Measurements from ENCODE around the gene PTCH2. TPM values are rescaled to one million over a fixed set of nuclear protein-coding genes. Genes with fewer than 3 reads are reported as not detected.
"Not testable (repeated sequence)": the region's sequence is repeated elsewhere in the genome, so short reads cannot be mapped to it uniquely, and the experiment has no call there.

PTCH2 gene
- total RNA-seq, 1 experiment from 2014 or later: 0.42 TPM

DNA sequence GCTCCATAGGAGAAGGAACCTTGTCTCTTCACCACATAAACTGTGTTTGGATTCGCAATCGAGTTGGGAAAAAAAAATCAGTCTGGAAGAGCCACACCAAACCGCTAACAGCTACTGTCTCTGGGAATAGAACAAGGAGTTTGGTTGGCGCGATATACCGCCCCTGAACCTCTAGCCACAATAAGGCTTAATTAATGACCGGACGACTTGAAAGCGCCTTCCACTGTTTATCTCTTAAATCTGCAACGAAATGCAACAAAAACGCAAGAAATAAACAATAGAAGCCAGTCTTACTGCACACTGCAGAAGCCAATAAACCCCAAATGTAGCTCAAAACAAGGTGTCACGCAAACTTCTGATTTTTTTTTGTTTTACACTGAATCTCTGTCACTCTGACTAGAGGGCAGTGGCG lies 23.9 kb downstream of the PTCH2 start:
- H3K27me3 ChIP-seq (ENCODE audit: control insufficient read depth, insufficient read depth, low read length): no peaks in the 10 kb centered on the region
- peak overlapping the region; percentile 30 for H3K4me3 ChIP-seq (ENCODE audit: insufficient read depth, low read depth, low read length)
- no peaks in the 10 kb centered on the region for H3K36me3 ChIP-seq (replicated peaks; ENCODE audit: control insufficient read depth, insufficient read depth, low read length)
- DNase-seq: peak; percentile 47

DNA sequence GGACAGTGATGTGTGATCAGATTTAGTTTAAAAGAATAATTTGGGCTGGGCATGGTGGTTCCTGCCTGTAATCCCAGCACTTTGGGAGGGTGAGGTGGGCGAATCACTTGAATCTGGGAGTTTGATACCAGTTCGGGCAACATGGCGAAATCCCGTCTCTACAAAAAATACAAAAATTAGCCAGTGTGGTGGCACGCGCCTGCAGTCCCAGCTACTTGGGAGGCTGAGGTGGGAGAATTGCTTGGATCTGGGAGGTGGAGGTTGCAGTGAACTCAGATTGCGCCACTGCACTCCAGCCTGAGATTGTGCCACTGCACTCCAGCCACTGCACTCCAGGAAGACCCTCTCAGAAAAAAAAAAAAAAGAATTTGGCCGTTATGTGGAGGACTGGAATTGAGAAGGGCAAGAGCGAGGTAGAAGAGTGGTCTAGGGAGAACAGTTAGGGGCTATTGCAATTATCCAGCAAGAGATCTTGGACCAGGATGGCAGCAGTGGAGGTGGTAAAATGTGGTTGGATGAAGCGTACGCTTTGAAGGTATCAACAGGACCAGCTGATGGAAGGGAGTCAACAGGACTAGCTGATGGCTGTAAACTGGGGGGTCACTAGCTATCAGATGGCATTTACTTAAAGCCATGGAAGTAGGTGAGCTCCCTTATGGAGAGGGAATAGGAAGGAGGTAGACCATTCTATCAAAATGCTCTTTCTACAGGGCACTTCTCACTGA lies 25.1 kb downstream of the PTCH2 start:
- DNase-seq: no peak
- no peaks in the 10 kb centered on the region for H3K27me3 ChIP-seq (ENCODE audit: control insufficient read depth, insufficient read depth, low read length)
- H3K36me3 ChIP-seq (replicated peaks; ENCODE audit: control insufficient read depth, insufficient read depth, low read length): no peaks in the 10 kb centered on the region
- no peak overlapping the region for H3K4me3 ChIP-seq (ENCODE audit: insufficient read depth, low read depth, low read length)

DNA sequence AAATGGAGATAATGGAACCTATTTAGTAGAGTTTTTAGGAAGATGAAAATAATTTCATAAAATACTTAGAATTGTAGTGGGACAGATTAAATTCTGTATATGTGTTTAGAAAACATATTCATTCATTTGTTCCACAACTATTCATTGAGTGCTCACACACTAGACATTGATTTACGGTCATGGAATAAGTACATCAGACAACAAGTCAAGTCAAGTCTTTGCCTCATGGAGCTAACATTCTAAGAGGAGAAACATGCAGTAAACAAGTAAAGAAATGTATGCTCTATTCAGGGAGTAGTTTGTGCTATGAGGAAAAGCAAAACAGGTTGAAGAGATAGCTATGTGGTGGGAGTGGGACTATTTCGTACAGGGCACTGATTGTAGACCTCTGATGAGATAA lies 25.7 kb downstream of the PTCH2 start:
- DNase-seq: no peak
- no peaks in the 10 kb centered on the region for H3K36me3 ChIP-seq (replicated peaks; ENCODE audit: control insufficient read depth, insufficient read depth, low read length)
- H3K4me3 ChIP-seq (ENCODE audit: insufficient read depth, low read depth, low read length): no peak overlapping the region
- H3K27me3 ChIP-seq (ENCODE audit: control insufficient read depth, insufficient read depth, low read length): no peaks in the 10 kb centered on the region

DNA sequence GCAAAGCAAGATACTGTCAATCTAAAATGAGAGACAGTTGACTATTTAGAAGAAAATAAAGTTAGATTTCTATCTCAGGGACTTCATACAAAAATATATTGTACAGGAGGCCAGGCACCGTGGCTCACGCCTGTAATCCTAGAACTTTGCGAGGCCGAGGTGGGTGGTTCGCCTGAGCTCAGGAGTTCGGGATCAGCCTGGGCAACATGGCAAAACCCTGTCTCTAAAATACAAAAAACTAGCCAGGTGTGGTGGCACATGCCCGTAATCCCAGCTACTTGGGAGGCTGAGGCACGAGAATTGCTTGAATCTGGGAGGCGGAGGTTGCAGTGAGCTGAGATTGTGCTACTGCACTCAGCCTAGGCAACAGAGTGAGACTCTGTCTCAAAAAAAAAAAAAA lies 27.1 kb downstream of the PTCH2 start:
- not testable (repeated sequence) for H3K4me3 ChIP-seq (ENCODE audit: insufficient read depth, low read depth, low read length); DNase-seq; H3K36me3 ChIP-seq (replicated peaks; ENCODE audit: control insufficient read depth, insufficient read depth, low read length); H3K27me3 ChIP-seq (ENCODE audit: control insufficient read depth, insufficient read depth, low read length)

DNA sequence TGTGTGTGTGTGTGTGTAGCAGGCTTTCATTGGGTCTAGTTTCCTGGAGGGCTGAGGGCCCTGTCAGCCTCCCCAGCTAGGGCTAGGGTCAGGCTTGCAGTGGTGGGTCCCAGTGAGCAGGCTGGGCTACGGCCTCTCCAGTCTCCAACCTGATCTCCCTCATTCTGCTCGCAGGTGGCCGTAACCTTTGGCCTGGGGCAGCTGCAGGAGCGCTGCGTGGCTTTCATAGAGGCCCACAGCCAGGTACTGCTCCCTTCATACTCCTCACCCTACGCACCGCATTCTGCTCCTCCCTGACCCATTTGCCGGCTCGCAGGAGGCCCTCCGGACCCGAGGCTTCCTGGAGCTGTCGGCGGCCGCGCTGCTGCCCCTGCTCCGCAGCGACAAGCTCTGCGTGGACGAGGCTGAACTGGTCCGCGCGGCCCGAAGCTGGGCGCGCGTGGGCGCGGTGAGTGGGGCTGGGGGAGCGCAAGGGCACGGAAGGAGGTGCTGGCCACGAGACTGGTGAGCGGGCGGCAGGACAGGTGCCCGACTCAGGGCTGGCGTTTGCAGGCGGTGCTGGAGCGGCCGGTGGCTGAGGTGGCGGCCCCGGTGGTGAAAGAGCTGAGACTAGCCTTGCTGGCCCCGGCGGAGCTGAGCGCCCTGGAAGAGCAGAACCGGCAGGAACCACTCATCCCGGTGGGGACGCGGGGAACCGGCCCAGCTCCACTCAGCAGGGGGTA lies 30.1 kb downstream of the PTCH2 start:
- peak; percentile 86 for DNase-seq
- H3K4me3 ChIP-seq (ENCODE audit: insufficient read depth, low read depth, low read length): peak overlapping the region; percentile 55; the same call in 1 of the 2 replicates
- H3K27me3 ChIP-seq (ENCODE audit: control insufficient read depth, insufficient read depth, low read length): no peaks in the 10 kb centered on the region; the same call in 1 of the 2 replicates

DNA sequence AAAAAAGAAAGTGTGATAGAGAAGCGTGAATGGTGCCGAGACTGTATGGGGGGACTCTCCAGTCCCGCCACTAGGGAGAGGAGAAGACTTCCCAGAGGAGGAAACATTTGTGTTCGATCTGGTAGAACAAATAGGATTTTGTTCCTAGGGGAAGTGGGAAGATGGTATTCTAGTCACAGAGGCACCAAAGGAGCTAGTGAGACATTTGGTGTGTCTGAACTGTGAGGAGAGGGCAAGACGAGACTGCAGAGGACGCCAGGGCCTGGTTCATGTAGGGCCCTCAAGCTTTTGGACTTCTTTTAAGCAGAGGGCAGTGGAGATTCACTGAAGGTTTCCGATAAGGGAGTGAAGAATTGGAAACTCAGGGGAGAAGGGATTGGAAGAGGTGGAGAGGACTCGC lies 31.8 kb downstream of the PTCH2 start:
- Histone ChIP-seq H3K27me3 (ENCODE audit: control insufficient read depth, insufficient read depth, low read length) (no peaks in the 10 kb centered on the region; the same call in 1 of the 2 replicates), H3K36me3 (replicated peaks; ENCODE audit: control insufficient read depth, insufficient read depth, low read length) (no peaks in the 10 kb centered on the region; the same call in none of the 2 replicates), H3K4me3 (ENCODE audit: insufficient read depth, low read depth, low read length) (no peak overlapping the region)
- DNase-seq: no peak

More for the DNA sequence above, 30.1 kb downstream of the PTCH2 start:
- no peaks in the 10 kb centered on the region; the same call in 1 of the 2 replicates for H3K36me3 ChIP-seq (replicated peaks; ENCODE audit: control insufficient read depth, insufficient read depth, low read length)

DNA sequence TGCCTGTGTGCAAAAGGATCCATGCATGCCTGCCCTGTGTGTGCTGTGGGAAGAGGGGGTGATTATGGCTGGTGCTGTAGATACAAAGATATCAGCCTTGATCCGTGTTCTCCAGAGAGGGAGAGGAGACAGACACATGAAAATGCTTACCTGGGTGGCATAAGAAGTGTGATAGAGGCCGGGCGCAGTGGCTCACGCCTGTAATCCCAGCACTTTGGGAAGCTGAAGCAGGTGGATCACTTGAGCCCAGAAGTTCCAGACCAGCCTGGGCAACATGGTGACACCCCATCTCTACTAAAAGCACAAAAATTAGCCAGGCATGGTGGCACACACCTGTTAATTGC lies 32.3 kb downstream of the PTCH2 start:
- not testable (repeated sequence) for DNase-seq; H3K27me3 ChIP-seq (ENCODE audit: control insufficient read depth, insufficient read depth, low read length); H3K4me3 ChIP-seq (ENCODE audit: insufficient read depth, low read depth, low read length); H3K36me3 ChIP-seq (replicated peaks; ENCODE audit: control insufficient read depth, insufficient read depth, low read length)

DNA sequence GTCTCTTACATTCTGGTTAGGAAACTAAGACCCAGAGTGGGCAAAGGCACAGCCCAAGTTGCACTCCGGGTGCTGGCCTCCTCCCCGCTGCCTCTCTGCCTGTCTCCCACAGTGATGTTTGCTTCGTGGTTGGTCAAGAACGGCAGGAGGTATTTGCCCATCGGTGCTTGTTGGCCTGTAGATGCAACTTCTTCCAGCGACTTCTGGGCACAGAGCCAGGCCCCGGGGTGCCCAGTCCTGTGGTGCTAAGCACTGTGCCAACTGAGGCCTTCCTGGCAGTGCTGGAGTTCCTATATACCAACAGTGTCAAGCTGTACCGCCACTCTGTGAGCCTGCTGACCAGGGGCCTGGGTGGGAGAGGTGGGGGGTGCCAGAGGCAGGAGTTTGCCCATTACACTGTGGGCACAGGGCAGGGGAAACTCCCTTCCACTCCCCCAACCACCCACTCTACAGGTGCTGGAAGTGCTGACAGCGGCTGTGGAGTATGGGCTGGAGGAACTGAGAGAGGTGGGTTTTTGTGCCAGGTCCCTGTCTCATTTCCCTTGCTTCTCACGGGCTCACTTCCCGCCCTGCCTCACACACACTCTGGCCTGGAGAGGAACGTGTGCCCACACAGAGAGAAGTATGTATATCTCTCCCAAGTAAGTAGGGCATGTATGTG lies 32.8 kb downstream of the PTCH2 start:
- DNase-seq: no peak
- Histone ChIP-seq H3K4me3 (ENCODE audit: insufficient read depth, low read depth, low read length) (no peak overlapping the region), H3K27me3 (ENCODE audit: control insufficient read depth, insufficient read depth, low read length) (no peaks in the 10 kb centered on the region; the same call in 1 of the 2 replicates), H3K36me3 (replicated peaks; ENCODE audit: control insufficient read depth, insufficient read depth, low read length) (peaks cover 1% of the 10 kb centered on the region)

DNA sequence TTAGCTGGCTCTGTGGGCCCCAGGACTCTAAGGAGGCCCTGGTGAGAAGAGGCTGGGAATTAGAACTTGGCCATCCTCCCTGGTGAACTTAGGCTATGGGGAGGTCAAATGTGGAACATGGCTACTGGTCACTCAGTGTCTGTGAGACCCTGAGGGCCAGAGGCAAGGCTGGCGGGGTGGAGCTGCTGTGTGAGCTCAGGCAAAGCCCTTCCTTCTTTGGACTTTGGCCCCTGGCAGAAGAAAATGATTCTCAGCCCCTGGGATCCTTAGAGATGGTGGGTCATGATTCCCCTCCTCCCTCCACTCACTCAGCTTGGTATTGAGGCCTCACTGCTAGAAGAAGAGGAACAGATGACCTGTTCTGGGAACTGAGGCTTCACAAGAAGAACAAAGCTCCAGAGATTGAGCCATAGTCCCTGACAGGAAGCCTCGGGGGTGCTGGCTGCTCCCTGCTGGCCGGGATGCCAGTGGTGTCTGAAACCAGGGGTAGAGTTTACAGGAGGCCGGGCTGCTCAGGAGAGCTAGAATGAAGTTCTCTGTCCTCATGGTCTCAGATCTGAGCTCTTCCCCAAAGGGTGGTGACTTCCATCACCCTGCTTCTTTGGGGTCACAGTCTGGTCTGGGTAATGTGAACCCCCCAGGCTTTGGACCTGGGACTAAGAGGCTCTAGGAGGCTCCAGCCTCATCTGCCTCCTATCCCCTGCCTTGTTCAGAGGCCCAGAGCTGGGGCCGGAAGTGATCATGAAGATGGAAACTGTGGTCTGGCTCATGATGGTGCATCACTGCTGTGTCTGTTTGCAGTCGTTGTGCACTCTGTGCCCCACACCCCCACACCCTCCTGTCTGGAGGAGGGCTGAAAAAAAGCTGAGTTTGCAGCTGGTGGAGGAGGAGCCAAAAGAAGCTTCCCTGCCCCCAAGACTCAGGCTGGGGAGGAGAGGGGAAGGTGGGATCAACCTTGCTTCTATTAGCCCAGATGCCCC lies 33.8 kb downstream of the PTCH2 start:
- DNase-seq: peak; percentile 31
- H3K4me3 ChIP-seq (ENCODE audit: insufficient read depth, low read depth, low read length): no peak overlapping the region

DNA sequence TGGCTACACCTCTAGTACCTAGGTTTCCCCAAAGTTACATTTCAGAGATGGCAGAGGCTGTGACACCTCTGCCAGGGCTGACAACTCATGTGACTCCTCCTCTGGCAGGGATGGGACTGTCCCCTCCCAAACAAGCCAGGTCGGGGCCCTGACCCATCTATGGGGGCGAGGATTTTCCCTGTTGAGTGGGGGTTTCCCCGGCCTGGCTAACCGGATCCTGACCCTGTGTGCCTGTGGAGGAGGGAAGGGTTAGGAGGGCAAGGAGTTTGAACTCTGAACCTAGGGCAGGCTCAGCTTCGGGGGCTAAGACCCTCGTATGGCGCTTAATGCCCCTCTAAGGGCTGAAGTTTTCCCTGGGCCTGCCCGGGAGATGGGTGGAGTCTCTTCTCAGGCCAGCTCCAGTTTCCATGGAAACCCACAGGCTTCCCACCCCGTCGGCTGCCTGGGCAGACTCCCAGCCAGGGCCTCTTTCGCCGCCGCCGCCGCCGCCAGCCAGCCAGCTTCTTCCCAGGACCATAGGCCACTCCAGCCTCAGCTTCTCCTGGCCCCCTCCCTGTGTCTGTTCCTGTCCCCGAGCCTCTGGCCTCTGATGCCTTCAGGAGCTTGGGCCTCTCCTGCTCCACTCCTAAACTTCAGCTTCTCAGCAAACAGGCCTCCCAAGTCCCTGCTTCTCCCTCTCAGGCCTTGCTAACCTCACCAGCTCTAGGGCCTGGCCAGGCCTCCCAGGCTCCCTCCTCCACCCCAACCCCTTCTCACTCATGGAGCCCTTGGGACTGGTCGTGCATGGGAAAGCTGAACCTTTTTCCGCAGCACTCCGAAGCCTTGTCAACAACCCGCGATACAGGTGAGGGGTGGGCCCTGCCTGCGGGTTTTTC lies 34.8 kb downstream of the PTCH2 start, which contains the start of gene BTBD19:
Gene BTBD19 (plus strand): TSS at position 461 of the 875 bp plus-strand sequence. CDS start 298 bp downstream, at position 759.
- Histone ChIP-seq H3K27me3 (ENCODE audit: control insufficient read depth, insufficient read depth, low read length) (no peaks in the 10 kb centered on the region; the same call in 1 of the 2 replicates), H3K4me3 (ENCODE audit: insufficient read depth, low read depth, low read length) (no peak within 1 kb of the TSS), H3K36me3 (replicated peaks; ENCODE audit: control insufficient read depth, insufficient read depth, low read length) (peaks cover 8% of the 10 kb centered on the region)
- DNase-seq: peak; percentile 92

More for the DNA sequence above, 33.8 kb downstream of the PTCH2 start:
- H3K36me3 ChIP-seq (replicated peaks; ENCODE audit: control insufficient read depth, insufficient read depth, low read length): peaks cover 5% of the 10 kb centered on the region
- no peaks in the 10 kb centered on the region; the same call in 1 of the 2 replicates for H3K27me3 ChIP-seq (ENCODE audit: control insufficient read depth, insufficient read depth, low read length)

DNA sequence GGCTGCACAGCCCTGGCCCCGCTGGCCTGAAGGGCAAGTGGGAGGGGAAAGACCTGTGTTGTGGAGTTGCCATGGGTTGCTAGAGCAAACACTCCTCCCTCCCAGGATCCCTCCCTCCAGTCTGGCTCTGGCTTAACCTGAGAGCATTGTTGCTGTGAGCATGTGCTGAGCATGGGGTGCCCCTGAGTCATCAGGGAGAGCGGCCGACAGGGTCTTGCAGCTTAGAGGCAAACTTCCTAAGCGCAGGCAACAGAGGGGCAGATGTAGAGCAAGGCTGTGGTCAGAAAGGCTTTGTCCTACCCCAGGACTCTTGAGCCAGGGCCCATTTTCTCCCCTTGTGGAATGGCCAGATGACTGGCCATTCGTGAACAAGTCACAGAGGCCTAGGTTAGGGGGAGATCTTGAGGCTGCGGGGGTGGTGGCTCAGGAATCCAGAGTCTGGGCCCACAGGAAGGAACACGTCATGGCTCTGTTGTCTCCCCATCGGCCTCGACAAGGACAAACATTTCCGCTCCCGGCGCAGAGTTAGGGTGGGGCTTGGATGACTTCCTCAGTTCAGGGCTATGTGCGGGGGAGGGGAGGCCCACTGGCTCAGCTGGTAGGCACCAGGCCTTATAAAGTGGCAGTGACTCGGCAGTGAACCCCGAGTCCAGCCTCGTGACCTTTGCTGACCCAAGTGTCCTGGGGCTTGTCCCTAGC lies 35.5 kb downstream of the PTCH2 start:
- H3K27me3 ChIP-seq (ENCODE audit: control insufficient read depth, insufficient read depth, low read length): no peaks in the 10 kb centered on the region; the same call in 1 of the 2 replicates
- H3K4me3 ChIP-seq (ENCODE audit: insufficient read depth, low read depth, low read length): no peak overlapping the region
- DNase-seq: peak; percentile 86
- H3K36me3 ChIP-seq (replicated peaks; ENCODE audit: control insufficient read depth, insufficient read depth, low read length): peaks cover 14% of the 10 kb centered on the region

DNA sequence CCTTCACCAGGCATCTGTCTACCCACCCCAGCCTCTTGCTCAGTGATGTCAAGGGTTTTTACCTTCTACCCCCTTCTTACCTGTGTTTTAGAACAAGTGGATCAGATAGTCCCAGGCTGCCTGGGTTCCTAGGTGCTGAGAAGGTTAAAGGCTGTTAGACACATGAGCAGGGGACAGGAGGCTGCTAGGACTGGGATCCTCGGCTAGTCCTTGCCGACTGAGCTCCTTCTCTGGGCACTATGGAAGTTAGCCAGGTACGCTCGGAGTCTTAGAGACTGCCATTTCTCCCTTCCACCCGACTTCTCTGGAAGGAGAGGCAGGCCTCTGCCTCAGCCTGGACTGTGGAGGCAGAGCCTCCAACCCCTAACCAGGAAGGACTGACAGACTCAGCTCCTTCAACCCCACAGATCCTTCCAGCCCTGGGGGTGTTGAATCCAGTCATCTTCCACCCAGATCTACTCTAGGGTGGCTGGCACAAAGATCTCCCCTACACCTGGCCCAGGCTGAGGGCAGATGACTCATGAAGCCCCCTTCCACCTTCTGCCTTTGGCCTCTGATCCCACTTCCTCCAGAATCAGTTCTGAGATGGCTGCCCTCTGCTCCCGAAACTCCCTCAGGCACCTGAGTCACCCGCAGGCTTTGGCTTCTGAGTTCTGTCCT lies 36.2 kb downstream of the PTCH2 start, which contains the start of gene DYNLT4:
Gene DYNLT4 (minus strand): TSS at position 648 of the 660 bp plus-strand sequence. CDS start 683 bp downstream, outside the sequence.
- no peak for DNase-seq
- no peaks in the 10 kb centered on the region for H3K27me3 ChIP-seq (ENCODE audit: control insufficient read depth, insufficient read depth, low read length)
- no peak within 1 kb of the TSS for H3K4me3 ChIP-seq (ENCODE audit: insufficient read depth, low read depth, low read length)
- peaks cover 18% of the 10 kb centered on the region for H3K36me3 ChIP-seq (replicated peaks; ENCODE audit: control insufficient read depth, insufficient read depth, low read length)

Data from H7 (cell line).